ENCODE results near the gene GALNT16. TPM values are rescaled to one million over a fixed set of nuclear protein-coding genes. Genes with fewer than 3 reads are reported as not detected.

GALNT16 gene
- total and polyA plus RNA-seq, 2 donors (not counting 3 experiments of a cell fraction or from before 2014, with no cell fraction given): 0.39 to 0.49 TPM

GRCh38 chr14:69392481-69392880 is 132.5 kb downstream of the GALNT16 start:
- Histone ChIP-seq H3K27me3 (ENCODE audit: control insufficient read depth in 2 of 2, insufficient read depth in 2 of 2, low read length in 2 of 2) (no peaks in the 10 kb centered on the region), H2AFZ (ENCODE audit: low read depth, low read length) (no peak overlapping the region), H4K20me1 (replicated peaks; ENCODE audit: control insufficient read depth, extremely low read depth, insufficient read depth, low read length) (peaks cover 13% of the 10 kb centered on the region), H3K4me1 (ENCODE audit: control insufficient read depth, extremely low read depth, insufficient read depth, low read length) (peaks cover 9% of the 10 kb centered on the region), H3K27ac (ENCODE audit: insufficient read depth, low read depth, low read length) (no peak overlapping the region), H3K4me3 (replicated peaks in 1 of 3; ENCODE audit: insufficient read depth in 1 of 3, low read depth in 1 of 3, low read length in 3 of 3) (no peak overlapping the region), H3K79me2 (ENCODE audit: control insufficient read depth, insufficient read depth, low read length) (peaks cover 93% of the 10 kb centered on the region), H3K9me3 (replicated peaks; ENCODE audit: control insufficient read depth, insufficient read depth, low read length) (no peaks in the 10 kb centered on the region), H3K9ac (replicated peaks; ENCODE audit: extremely low read depth, insufficient read depth, low read length) (no peak overlapping the region), H3K36me3 (ENCODE audit: control insufficient read depth in 2 of 2, extremely low read depth in 1 of 2, insufficient read depth in 2 of 2, low read length in 2 of 2) (peaks cover 24 to 43% of the 10 kb centered on the region in 2 experiments), H3K9me1 (replicated peaks; ENCODE audit: control insufficient read depth, extremely low read depth, insufficient read depth, low read length) (no peaks in the 10 kb centered on the region), H3K4me2 (ENCODE audit: insufficient read depth, low read length) (no peak overlapping the region)
- intact Hi-C loops (cut with micrococcal nuclease): loop anchor here (10.0 kb wide), 1 partner anchor 372 kb away; the partner anchor contains the start of gene SRSF5
- FAIRE-seq (no peak), DNase-seq (ENCODE audit: low read depth, low spot score) (no peak)
- TF ChIP-seq JUN (IDR thresholded peaks at IDR 0.05; ENCODE audit: borderline replicate concordance, insufficient read depth, insufficient read length, low read depth): no peak
- no peak for TF ChIP-seq MYC (IDR thresholded peaks at IDR 0.05; ENCODE audit: low read depth, low read length)
- no peak for TF ChIP-seq MAX (IDR thresholded peaks at IDR 0.05; ENCODE audit: insufficient read depth, insufficient read length)
- TF ChIP-seq EZH2 (IDR thresholded peaks at IDR 0.05; ENCODE audit: borderline replicate concordance, low read depth, low read length, severe bottlenecking): no peak
- TF ChIP-seq CTCF (IDR thresholded peaks at IDR 0.05; ENCODE audit: extremely low read depth in 1 of 2, insufficient read depth in 1 of 2, low read depth in 1 of 2, low read length in 2 of 2): no peak
- TF ChIP-seq FOS (IDR thresholded peaks at IDR 0.05; ENCODE audit: borderline replicate concordance, insufficient read depth, low read length): no peak
- no peak for TF ChIP-seq POLR2A (IDR thresholded peaks at IDR 0.05; ENCODE audit: low read depth, low read length)
- TF ChIP-seq POLR2AphosphoS5 (IDR thresholded peaks at IDR 0.05; ENCODE audit: insufficient read depth, low read depth, low read length): no peak
- TF ChIP-seq GATA2 (IDR thresholded peaks at IDR 0.05; ENCODE audit: insufficient read depth, insufficient read length, low read depth, low read length): no peak
- ChIA-PET CTCF (no interaction called here), POLR2A (no interaction called here)
- dilution Hi-C loops (cut with MboI; ENCODE audit: extremely low pct_ligation_motif_present, low sequenced_read_pairs): no loop called here
- no TSS peak for BruUV-seq (replicated peaks)

Data from endothelial cell of umbilical vein (primary cell).